OCI-LY1 (cell line): ENCODE data around the gene BPHL.

Experiments used
- H2AFZ ChIP-seq: fragments of 200-600 bp; sonication (generic), shearing (Covaris generic); 2 replicates; pipeline ENCODE4 v1.6.0; 2014; ENCODE audit warnings: antibody characterized with exemption, mild to moderate bottlenecking, low read length
- H3F3A ChIP-seq: fragments of 200-600 bp; sonication (generic), shearing (Covaris generic); 2 replicates; pipeline ENCODE4 v1.6.0; 2014; ENCODE audit warnings: mild to moderate bottlenecking, antibody characterized with exemption, low read length, moderate library complexity; ENCODE audit not compliant: insufficient read depth
- H3K27ac ChIP-seq: fragments of 200-600 bp; sonication (generic); 2 replicates; pipeline ENCODE4 v1.5.1; 2014; ENCODE audit warnings: low read length, mixed run types, mild to moderate bottlenecking, low read depth; ENCODE audit not compliant: poor library complexity, severe bottlenecking
- H3K27me3 ChIP-seq: fragments of 200-600 bp; sonication (generic); 2 replicates; pipeline ENCODE4 v1.6.0; 2014; ENCODE audit warnings: antibody characterized with exemption, mild to moderate bottlenecking, low read length, moderate library complexity; ENCODE audit not compliant: insufficient read depth
- H3K36me3 ChIP-seq: fragments of 200-600 bp; sonication (generic); 2 replicates; pipeline ENCODE4 v1.6.1; 2014; ENCODE audit warnings: mild to moderate bottlenecking, antibody characterized with exemption, low read length, moderate library complexity, mixed read lengths; ENCODE audit not compliant: insufficient read depth
- H3K4me1 ChIP-seq: fragments of 200-600 bp; sonication (generic); 2 replicates; pipeline ENCODE4 v1.5.1; 2014; ENCODE audit warnings: mild to moderate bottlenecking, low read length, moderate library complexity; ENCODE audit not compliant: insufficient read depth, severe bottlenecking
- H3K4me2 ChIP-seq: fragments of 200-600 bp; sonication (generic), shearing (Covaris generic); 2 replicates; pipeline ENCODE4 v1.6.1; 2014; ENCODE audit warnings: low read length
- H3K4me3 ChIP-seq: fragments of 200-600 bp; sonication (generic); 2 replicates; pipeline ENCODE4 v1.5.1; 2014; ENCODE audit warnings: low read length, low read depth, mild to moderate bottlenecking, mixed read lengths; ENCODE audit not compliant: poor library complexity, severe bottlenecking
- H3K79me2 ChIP-seq: fragments of 200-600 bp; shearing (Covaris generic); 2 replicates; pipeline ENCODE4 v1.6.1; 2016; ENCODE audit warnings: mixed run types, low read length, mixed read lengths; ENCODE audit not compliant: insufficient read depth
- H3K9ac ChIP-seq: fragments of 200-600 bp; sonication (generic), shearing (Covaris generic); 2 replicates; pipeline ENCODE4 v1.6.1; 2014; ENCODE audit warnings: mild to moderate bottlenecking, low read length, mixed read lengths
- H3K9me2 ChIP-seq: fragments of 200-600 bp; sonication (generic), shearing (Covaris generic); 2 replicates; pipeline ENCODE4 v1.6.1; 2014; ENCODE audit warnings: low read depth, mild to moderate bottlenecking, low read length, mixed read lengths
- H3K9me3 ChIP-seq: fragments of 200-600 bp; shearing (Covaris generic); 2 replicates; pipeline ENCODE4 v1.6.1; 2014; ENCODE audit warnings: low read length, mixed read lengths
- H4K20me1 ChIP-seq: fragments of 200-600 bp; sonication (generic), shearing (Covaris generic); 2 replicates; pipeline ENCODE4 v1.6.0; 2016; ENCODE audit warnings: mild to moderate bottlenecking, low read length; ENCODE audit not compliant: insufficient read depth
- CTCF ChIP-seq: fragments of 200-600 bp; sonication (generic), shearing (Covaris generic); IDR thresholded peaks from 2 replicates; pipeline ENCODE4 v1.5.1; 2017; ENCODE audit warnings: mild to moderate bottlenecking, antibody characterized with exemption, low read length, moderate library complexity, mixed read lengths
- EZH2 ChIP-seq: fragments of 200-600 bp; sonication (generic), shearing (Covaris generic); IDR thresholded peaks from 2 replicates; pipeline ENCODE4 v1.8.0; 2017; ENCODE audit warnings: borderline replicate concordance, mixed run types, mild to moderate bottlenecking, antibody characterized with exemption, low read length, moderate library complexity, mixed read lengths

The BPHL gene

GRCh38 chr6:3114377-3114776 lies 4.1 kb upstream of the BPHL start:
- Histone ChIP-seq H3K9me2 (no peaks in the 10 kb centered on the region), H3K9ac (no peak overlapping the region), H2AFZ (no peak overlapping the region), H3K27me3 (no peaks in the 10 kb centered on the region), H3F3A (no peaks in the 10 kb centered on the region), H4K20me1 (no peaks in the 10 kb centered on the region), H3K4me2 (no peak overlapping the region), H3K79me2 (no peaks in the 10 kb centered on the region), H3K9me3 (no peaks in the 10 kb centered on the region), H3K4me3 (no peak overlapping the region), H3K27ac (no peak overlapping the region), H3K4me1 (peaks cover 19% of the 10 kb centered on the region), H3K36me3 (peaks cover 50% of the 10 kb centered on the region)
- TF ChIP-seq EZH2 (no peak), CTCF (no peak)

- Histone ChIP-seq H4K20me1 (no peaks in the 10 kb centered on the region), H3K27ac (peak overlapping the region; percentile 15), H3F3A (no peaks in the 10 kb centered on the region), H2AFZ (peak overlapping the region; percentile 55), H3K4me2 (peak overlapping the region; percentile 76), H3K4me1 (peaks cover 29% of the 10 kb centered on the region), H3K9me3 (no peaks in the 10 kb centered on the region), H3K79me2 (no peaks in the 10 kb centered on the region), H3K4me3 (peak overlapping the region; percentile 82), H3K27me3 (no peaks in the 10 kb centered on the region), H3K9me2 (no peaks in the 10 kb centered on the region), H3K36me3 (peaks cover 17% of the 10 kb centered on the region; the same call in 1 of the 2 replicates), H3K9ac (peak overlapping the region; percentile 83)
- TF ChIP-seq CTCF (no peak), EZH2 (no peak)
Observed at GRCh38 chr6:3117912-3118352, 579 bp upstream of the BPHL start.

- peak overlapping the region; percentile 82 for H3K4me3 ChIP-seq
- H3K9ac ChIP-seq = peak overlapping the region; percentile 83
- TF ChIP-seq CTCF = no peak
- no peaks in the 10 kb centered on the region for H3K9me3 ChIP-seq
- H3K36me3 ChIP-seq = peaks cover 6% of the 10 kb centered on the region; the same call in 1 of the 2 replicates
- no peak overlapping the region for H3K27ac ChIP-seq
- H3K9me2 ChIP-seq = no peaks in the 10 kb centered on the region
- no peaks in the 10 kb centered on the region for H3K79me2 ChIP-seq
- no peaks in the 10 kb centered on the region for H4K20me1 ChIP-seq
- H3K4me2 ChIP-seq = peak overlapping the region; percentile 91
- no peaks in the 10 kb centered on the region for H3F3A ChIP-seq
- peaks cover 34% of the 10 kb centered on the region for H3K4me1 ChIP-seq
- H2AFZ ChIP-seq = no peak overlapping the region
- no peaks in the 10 kb centered on the region for H3K27me3 ChIP-seq
Observed at GRCh38 chr6:3119040-3119723, 671 bp downstream of the BPHL start.
